Endothelial cell of umbilical vein (primary cell): Measurements from ENCODE around the gene LRP1B. TPM values are rescaled to one million over a fixed set of nuclear protein-coding genes. Genes with fewer than 3 reads are reported as not detected.

Source experiments
- BruUV-seq: library from RNA; stranded (reverse); fragments of 400-500 nt; replicated peaks from 2 replicates; lab custom pipeline; 2021; lab: Mats Ljungman, UMichigan
- CTCF ChIA-PET: fragments of 300-600, 350-600 bp; sonication (Branson Sonifier 250); formaldehyde crosslinking; loops from one replicate; lab custom pipeline; 2021; ENCODE audit warnings: antibody characterized with exemption, inconsistent platforms; lab: Charles Lee
- POLR2A ChIA-PET: fragments of 300-600, 350-600 bp; sonication (Branson Sonifier 250); formaldehyde crosslinking; loops from one replicate; lab custom pipeline; 2021; ENCODE audit warnings: antibody characterized with exemption, inconsistent platforms; lab: Charles Lee
- DNase-seq: peaks from one replicate; pipeline ENCODE4 v3.0.0-alpha.2; 2011; ENCODE audit warnings: low read depth, low spot score
- FAIRE-seq: peaks from 2 replicates; lab custom pipeline; 2011; peaks lifted over from hg19 to GRCh38; lab: Jason Lieb, UNC
- H2AFZ ChIP-seq: 2 replicates; pipeline ENCODE4 v1.6.0; 2012; ENCODE audit warnings: low read depth, low read length, control low read depth, inconsistent platforms
- H3K27ac ChIP-seq: 2 replicates; pipeline ENCODE4 v1.5.1; 2011; ENCODE audit warnings: low read depth, mild to moderate bottlenecking, control low read depth, low read length, moderate library complexity; ENCODE audit not compliant: insufficient read depth
- H3K27me3 ChIP-seq, 2 experiments: 2 replicates each; pipeline versions ENCODE4 v1.6.0 to v1.6.1; 2011; ENCODE audit warnings: low read length in 2 of 2, mixed read lengths in 1 of 2; ENCODE audit not compliant: control insufficient read depth in 2 of 2, insufficient read depth in 2 of 2
- H3K36me3 ChIP-seq, 2 experiments: 2 replicates in 1 of 2; 3 replicates in 1 of 2; pipeline ENCODE4 v1.5.1; 2011; ENCODE audit warnings: low read length in 2 of 2, mild to moderate bottlenecking in 1 of 2, moderate library complexity in 1 of 2; ENCODE audit not compliant: control insufficient read depth in 2 of 2, insufficient read depth in 2 of 2; ENCODE audit errors: extremely low read depth in 1 of 2
- H3K4me1 ChIP-seq: 3 replicates; pipeline ENCODE4 v1.5.1; 2011; ENCODE audit warnings: mild to moderate bottlenecking, low read length; ENCODE audit not compliant: control insufficient read depth, insufficient read depth; ENCODE audit errors: extremely low read depth
- H3K4me2 ChIP-seq: 2 replicates; pipeline ENCODE4 v1.6.1; 2011; ENCODE audit warnings: low read length, control low read depth, mixed read lengths; ENCODE audit not compliant: insufficient read depth
- H3K4me3 ChIP-seq, 3 experiments: fragments of 200-600 bp in 1 of 3; sonication (generic), shearing (Covaris generic) in 1 of 3; replicated peaks in 1 of 3; 2 replicates each; pipeline ENCODE4 v1.5.1; 2011 to 2016; ENCODE audit warnings: control low read depth in 3 of 3, low read length in 3 of 3, mild to moderate bottlenecking in 2 of 3, inconsistent platforms in 1 of 3, low read depth in 1 of 3, moderate library complexity in 1 of 3; ENCODE audit not compliant: insufficient read depth in 1 of 3
- H3K79me2 ChIP-seq: 2 replicates; pipeline ENCODE4 v1.6.0; 2012; ENCODE audit warnings: low read length, inconsistent platforms; ENCODE audit not compliant: control insufficient read depth, insufficient read depth
- H3K9ac ChIP-seq: replicated peaks from 2 replicates; pipeline ENCODE3; 2011; ENCODE audit warnings: low read length, control low read depth; ENCODE audit not compliant: insufficient read depth; ENCODE audit errors: extremely low read depth
- H3K9me1 ChIP-seq: replicated peaks from 3 replicates; pipeline ENCODE4 v1.6.0; 2011; ENCODE audit warnings: mild to moderate bottlenecking, low read length; ENCODE audit not compliant: control insufficient read depth, insufficient read depth; ENCODE audit errors: extremely low read depth
- H3K9me3 ChIP-seq: replicated peaks from 2 replicates; pipeline ENCODE4 v1.5.1; 2012; ENCODE audit warnings: low read length, inconsistent platforms; ENCODE audit not compliant: control insufficient read depth, insufficient read depth
- H4K20me1 ChIP-seq: replicated peaks from 2 replicates; pipeline ENCODE3; 2011; ENCODE audit warnings: mild to moderate bottlenecking, low read length; ENCODE audit not compliant: control insufficient read depth, insufficient read depth; ENCODE audit errors: extremely low read depth
- CTCF ChIP-seq, 2 donors: IDR thresholded peaks; 1 replicate in 1 of 2; 2 replicates in 1 of 2; pipeline ENCODE4 v1.5.1; 2011; ENCODE audit warnings: low read length in 2 of 2, mild to moderate bottlenecking in 2 of 2, moderate library complexity in 2 of 2, control low read depth in 1 of 2, inconsistent platforms in 1 of 2, low read depth in 1 of 2; ENCODE audit not compliant: insufficient read depth in 1 of 2; ENCODE audit errors: extremely low read depth in 1 of 2
- EZH2 ChIP-seq: IDR thresholded peaks from 2 replicates; pipeline ENCODE4 v1.6.1; 2012; ENCODE audit warnings: borderline replicate concordance, low read depth, mild to moderate bottlenecking, moderate library complexity, low read length, inconsistent platforms; ENCODE audit not compliant: severe bottlenecking
- FOS ChIP-seq: IDR thresholded peaks from 2 replicates; pipeline ENCODE4 v1.6.1; 2011; ENCODE audit warnings: mild to moderate bottlenecking, low read length, moderate library complexity, borderline replicate concordance; ENCODE audit not compliant: insufficient read depth
- GATA2 ChIP-seq: IDR thresholded peaks from 2 replicates; pipeline ENCODE4 v1.7.0; 2011; ENCODE audit warnings: low read depth, mild to moderate bottlenecking, moderate library complexity, mixed read lengths, low read length; ENCODE audit not compliant: insufficient read length, insufficient read depth
- JUN ChIP-seq: IDR thresholded peaks from 2 replicates; pipeline ENCODE4 v1.6.1; 2011; ENCODE audit warnings: borderline replicate concordance, low read depth; ENCODE audit not compliant: insufficient read length, insufficient read depth
- MYC ChIP-seq: IDR thresholded peaks from one replicate; pipeline ENCODE4 v1.6.1; 2011; ENCODE audit warnings: mild to moderate bottlenecking, low read depth, low read length
- POLR2A ChIP-seq: IDR thresholded peaks from 2 replicates; pipeline ENCODE4 v1.6.1; 2012; ENCODE audit warnings: low read depth, mild to moderate bottlenecking, control low read depth, low read length
- POLR2AphosphoS5 ChIP-seq: IDR thresholded peaks from 2 replicates; pipeline ENCODE4 v1.6.1; 2012; ENCODE audit warnings: low read depth, mild to moderate bottlenecking, control low read depth, low read length, moderate library complexity; ENCODE audit not compliant: insufficient read depth
- dilution Hi-C: fragments of 300-500 bp; cut with MboI; formaldehyde crosslinking; loops from one replicate; pipeline ENCODE4 v1.15.0; 2019; ENCODE audit warnings: low sequenced_read_pairs; ENCODE audit not compliant: extremely low pct_ligation_motif_present
- intact Hi-C: fragments of 100-400 bp; cut with micrococcal nuclease; formaldehyde crosslinking; loops from one replicate; pipeline ENCODE4 v1.10.0; 2022
- polyA plus RNA-seq, 4 experiments: library from polyadenylated mRNA; depleted of rRNA in 3 of 4; stranded (reverse) in 3 of 4; unstranded in 1 of 4; fragments of >200 nt; gene quantifications; 2 replicates each; pipeline versions ENCODE4 v1.2.1 to v1.2.3, GENCODE V29; 2011 to 2012; ENCODE audit warnings: missing spikeins in 1 of 4
- total RNA-seq: library from RNA; stranded (reverse); gene quantifications from 2 replicates; pipeline ENCODE4 v1.2.3, GENCODE V29; 2021
- TF ChIP-seq, protein P1 (sequence below): IDR thresholded peaks from 2 replicates; pipeline ENCODE4 v1.6.1; 2011; ENCODE audit not compliant: insufficient read depth, insufficient read length

Gene LRP1B
- total and polyA plus RNA-seq, 2 donors (not counting 3 experiments of a cell fraction or from before 2014, with no cell fraction given): 0.03 to 0.07 TPM

GRCh38 chr2:141942006-141942789 is 188.6 kb downstream of the LRP1B start:
- Histone ChIP-seq H3K79me2 (no peaks in the 10 kb centered on the region), H2AFZ (no peak overlapping the region), H3K4me3 (no peak overlapping the region), H3K9me1 (no peaks in the 10 kb centered on the region), H3K9ac (no peak overlapping the region), H3K4me1 (no peaks in the 10 kb centered on the region), H3K27ac (no peak overlapping the region), H3K36me3 (no peaks in the 10 kb centered on the region), H4K20me1 (no peaks in the 10 kb centered on the region), H3K9me3 (no peaks in the 10 kb centered on the region), H3K4me2 (no peak overlapping the region), H3K27me3 (no peaks in the 10 kb centered on the region)
- intact Hi-C loops (no loop called here), dilution Hi-C loops (no loop called here)
- DNase-seq (no peak), FAIRE-seq (no peak)
- CTCF ChIA-PET: no interaction called here
- POLR2A ChIA-PET: no interaction called here
- BruUV-seq: no TSS peak
- TF ChIP-seq POLR2A: no peak
- TF ChIP-seq JUN: no peak
- TF ChIP-seq GATA2: no peak
- TF ChIP-seq POLR2AphosphoS5: no peak
- no peak for TF ChIP-seq CTCF (IDR thresholded peaks at IDR 0.05; ENCODE audit: extremely low read depth in 1 of 2, insufficient read depth in 1 of 2, low read depth in 1 of 2, low read length in 2 of 2)
- no peak for TF ChIP-seq MYC
- no peak for TF ChIP-seq FOS
- TF ChIP-seq EZH2: no peak
- TF ChIP-seq, protein P1, sequence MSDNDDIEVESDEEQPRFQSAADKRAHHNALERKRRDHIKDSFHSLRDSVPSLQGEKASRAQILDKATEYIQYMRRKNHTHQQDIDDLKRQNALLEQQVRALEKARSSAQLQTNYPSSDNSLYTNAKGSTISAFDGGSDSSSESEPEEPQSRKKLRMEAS: no peak
